ENCODE measurements around the gene PHC2.

DNA sequence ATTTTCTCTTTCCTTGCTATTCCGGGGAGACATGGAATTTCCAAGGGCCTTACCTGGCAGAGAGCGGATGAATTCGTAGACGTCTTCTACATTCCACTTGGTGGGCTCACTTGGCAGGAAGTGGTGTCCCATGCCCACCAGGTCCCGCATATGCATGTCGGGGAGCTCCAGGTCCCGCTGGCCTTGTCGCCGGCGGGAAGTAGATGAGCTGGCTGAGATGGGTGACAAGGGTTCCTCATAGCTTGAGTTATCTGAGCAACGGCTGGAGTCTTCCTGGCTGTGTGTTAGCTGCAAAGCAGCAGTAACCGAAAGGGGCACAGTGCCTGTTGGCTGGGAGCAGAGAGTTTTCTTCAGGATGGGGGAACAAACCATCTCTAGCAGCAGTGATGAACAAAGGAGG is 102.1 kb downstream of the PHC2 start:
- TF ChIP-seq, protein P1, sequence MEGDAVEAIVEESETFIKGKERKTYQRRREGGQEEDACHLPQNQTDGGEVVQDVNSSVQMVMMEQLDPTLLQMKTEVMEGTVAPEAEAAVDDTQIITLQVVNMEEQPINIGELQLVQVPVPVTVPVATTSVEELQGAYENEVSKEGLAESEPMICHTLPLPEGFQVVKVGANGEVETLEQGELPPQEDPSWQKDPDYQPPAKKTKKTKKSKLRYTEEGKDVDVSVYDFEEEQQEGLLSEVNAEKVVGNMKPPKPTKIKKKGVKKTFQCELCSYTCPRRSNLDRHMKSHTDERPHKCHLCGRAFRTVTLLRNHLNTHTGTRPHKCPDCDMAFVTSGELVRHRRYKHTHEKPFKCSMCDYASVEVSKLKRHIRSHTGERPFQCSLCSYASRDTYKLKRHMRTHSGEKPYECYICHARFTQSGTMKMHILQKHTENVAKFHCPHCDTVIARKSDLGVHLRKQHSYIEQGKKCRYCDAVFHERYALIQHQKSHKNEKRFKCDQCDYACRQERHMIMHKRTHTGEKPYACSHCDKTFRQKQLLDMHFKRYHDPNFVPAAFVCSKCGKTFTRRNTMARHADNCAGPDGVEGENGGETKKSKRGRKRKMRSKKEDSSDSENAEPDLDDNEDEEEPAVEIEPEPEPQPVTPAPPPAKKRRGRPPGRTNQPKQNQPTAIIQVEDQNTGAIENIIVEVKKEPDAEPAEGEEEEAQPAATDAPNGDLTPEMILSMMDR (IDR thresholded peaks at IDR 0.05): no peak
- no peak for TF ChIP-seq POLR2A (IDR thresholded peaks at IDR 0.05)

Data from lower leg skin (tissue), 3 donors.